ENCODE data around the gene PARVA. TPM values are rescaled to one million over a fixed set of nuclear protein-coding genes. Genes with fewer than 3 reads are reported as not detected.

PARVA gene
- polyA plus RNA-seq, 1 donor, result 75.8 TPM

- no peak for DNase-seq
Measured at GRCh38 chr11:12560362-12560761, 183.0 kb downstream of the PARVA start.

DNA sequence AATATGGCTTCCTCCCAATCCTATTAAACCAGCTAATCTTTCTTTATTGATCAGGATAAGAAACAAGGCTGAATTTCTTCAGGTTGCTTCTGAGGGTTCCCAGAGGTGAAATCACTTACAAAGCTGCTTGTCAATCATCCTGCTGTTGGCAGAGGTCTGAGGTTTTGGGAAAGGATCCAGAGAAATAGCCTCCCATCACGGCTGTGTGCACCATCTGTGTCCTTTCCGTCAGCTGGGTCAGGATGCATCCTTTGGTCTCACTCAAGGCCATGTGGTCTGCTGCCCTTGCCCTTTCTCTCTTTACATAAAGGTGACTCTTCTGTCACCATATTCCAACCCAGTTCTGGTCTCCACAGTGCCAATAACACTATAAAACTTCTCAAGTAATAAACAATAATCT, 183.5 kb downstream of the PARVA start:
- no peak for DNase-seq

- DNase-seq, result no peak
Measured at GRCh38 chr11:12564012-12564411, 186.6 kb downstream of the PARVA start.

DNA sequence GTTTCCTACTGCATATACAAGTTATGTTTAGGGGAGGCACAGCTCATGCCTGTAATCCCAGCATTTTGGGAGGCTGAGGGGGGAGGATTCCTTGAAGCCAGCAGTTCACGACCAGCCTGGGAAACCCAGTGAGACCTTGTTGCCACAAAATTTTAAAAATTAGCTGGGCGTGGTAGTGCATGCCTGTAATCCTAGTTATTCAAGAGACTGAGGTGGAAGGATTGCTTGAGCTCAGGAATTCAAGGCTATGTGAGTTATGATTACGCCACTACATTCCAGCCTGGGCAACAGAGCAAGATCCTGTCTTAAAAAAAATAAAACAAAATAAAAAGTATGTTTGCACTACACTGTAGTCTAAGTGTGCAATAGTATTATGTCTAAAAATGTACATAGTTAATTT, 188.0 kb downstream of the PARVA start:
- DNase-seq, result no peak

- no peak for DNase-seq
Measured at GRCh38 chr11:12567746-12568460, 190.5 kb downstream of the PARVA start.

DNA sequence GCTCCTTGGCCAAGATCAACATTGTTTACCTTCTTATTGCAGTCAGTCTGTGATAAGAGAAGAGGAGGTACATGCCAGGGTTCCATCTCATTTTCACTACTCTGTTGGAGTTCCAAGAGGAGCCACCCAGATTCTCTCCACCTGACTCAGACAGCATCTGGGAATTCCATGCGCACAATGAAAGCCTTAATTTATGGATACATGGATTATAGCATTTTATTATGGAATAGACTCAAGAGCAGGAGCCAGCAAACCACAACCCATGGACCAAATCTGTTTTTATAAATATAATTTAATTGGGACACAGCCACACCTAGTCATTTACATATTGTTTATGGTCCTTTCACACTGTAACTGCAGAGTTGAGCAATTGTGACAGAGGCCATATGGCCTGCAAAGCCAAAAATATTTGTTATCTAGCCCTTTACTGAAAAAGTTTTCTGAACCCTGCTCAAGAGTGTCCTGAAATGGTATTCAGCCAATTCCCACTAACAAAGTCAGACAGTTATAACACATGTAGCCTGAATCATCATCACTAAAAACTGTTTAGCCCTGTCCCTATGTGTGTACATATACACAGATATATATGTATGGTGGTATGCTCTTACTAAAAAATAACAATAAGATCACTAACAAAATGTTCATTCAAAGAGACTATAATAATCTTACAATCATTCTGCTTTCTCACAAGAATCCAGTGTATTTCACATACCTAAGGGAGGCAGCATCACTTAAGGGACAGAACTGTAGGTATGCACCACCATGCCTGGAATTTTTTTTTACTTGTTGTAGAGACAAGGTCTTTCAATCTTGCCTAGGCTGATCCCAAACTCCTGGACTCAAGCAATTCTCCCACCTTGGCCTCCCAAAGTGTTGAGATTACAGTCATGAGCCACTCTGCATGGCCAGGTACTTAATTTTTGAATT, 192.4 kb downstream of the PARVA start:
- no peak for DNase-seq

- no peak for DNase-seq
Measured at GRCh38 chr11:12573707-12574485, 196.5 kb downstream of the PARVA start.

- no peak for DNase-seq
Measured at GRCh38 chr11:12577725-12578644, 200.6 kb downstream of the PARVA start.

- DNase-seq, result peak; percentile 22
Measured at GRCh38 chr11:12581416-12581815, 204.0 kb downstream of the PARVA start.

GRCh38 chr11:12581923-12582322, 204.6 kb downstream of the PARVA start:
- no peak for DNase-seq

Data from hindlimb muscle (tissue), 1 donor.